HepG2 (cell line): ENCODE results near the gene ABHD13. TPM values are rescaled to one million over a fixed set of nuclear protein-coding genes. Genes with fewer than 3 reads are reported as not detected.

Experiments used
- ATM ChIP-seq: fragments of 450-650 bp; IDR thresholded peaks from 2 replicates; pipeline ENCODE4 v1.7.1; 2017; ENCODE audit warnings: mild to moderate bottlenecking, borderline replicate concordance
- KDM5A ChIP-seq: fragments of 200-600 bp; sonication (generic); IDR thresholded peaks from 2 replicates; pipeline ENCODE4 v1.7.0; 2018; ENCODE audit warnings: antibody characterized with exemption, mild to moderate bottlenecking, low read length, borderline replicate concordance
- MAFK ChIP-seq, 2 experiments: IDR thresholded peaks in 1 of 2; conservative IDR thresholded peaks in 1 of 2; 2 replicates each; pipeline ENCODE4 v1.6.1; 2011; ENCODE audit warnings: improper control_type of control experiment in 2 of 2, low read length in 2 of 2
- MEIS1 ChIP-seq: sonication (generic); formaldehyde crosslinking; IDR thresholded peaks from 2 replicates; pipeline ENCODE4 v1.9.0; 2021; ENCODE audit warnings: mild to moderate bottlenecking, missing genetic modification reagents, moderate library complexity, borderline replicate concordance
- MXD4 ChIP-seq: IDR thresholded peaks from 2 replicates; pipeline ENCODE4 v1.6.1; 2016; ENCODE audit warnings: mild to moderate bottlenecking, missing biosample characterization, missing genetic modification reagents
- SMARCC2 ChIP-seq: fragments of 450-650 bp; IDR thresholded peaks from 2 replicates; pipeline ENCODE4 v1.6.1; 2017; ENCODE audit warnings: antibody characterized with exemption, mild to moderate bottlenecking
- SP140L ChIP-seq: sonication (generic); formaldehyde crosslinking; IDR thresholded peaks from 2 replicates; pipeline ENCODE4 v1.4.0; 2020; ENCODE audit warnings: missing genetic modification reagents, borderline replicate concordance
- SRY ChIP-seq: sonication (generic); formaldehyde crosslinking; IDR thresholded peaks from 2 replicates; pipeline ENCODE4 v1.8.0; 2022; ENCODE audit warnings: mild to moderate bottlenecking, missing genetic modification reagents
- THYN1 ChIP-seq: sonication (generic); formaldehyde crosslinking; IDR thresholded peaks from 2 replicates; pipeline ENCODE4 v1.8.1; 2023; ENCODE audit warnings: low read depth, mild to moderate bottlenecking, moderate library complexity, missing genetic modification reagents, borderline replicate concordance
- YY1 ChIP-seq: IDR thresholded peaks from 2 replicates; pipeline ENCODE4 v1.6.1; 2011; ENCODE audit warnings: low read length, low read depth, moderate library complexity, mild to moderate bottlenecking; ENCODE audit not compliant: insufficient read depth, insufficient replicate concordance
- ZNF207 ChIP-seq: fragments of 450-650 bp; IDR thresholded peaks from 2 replicates; pipeline ENCODE4 v1.6.1; 2016; ENCODE audit warnings: antibody characterized with exemption, borderline replicate concordance
- ZNF251 ChIP-seq: sonication (generic); formaldehyde crosslinking; IDR thresholded peaks from 2 replicates; pipeline ENCODE4 v1.9.0; 2021; ENCODE audit warnings: mild to moderate bottlenecking, missing genetic modification reagents
- ZNF329 ChIP-seq: sonication (generic); formaldehyde crosslinking; IDR thresholded peaks from 2 replicates; pipeline ENCODE4 v1.9.0; 2021; ENCODE audit warnings: low read depth, mild to moderate bottlenecking, missing genetic modification reagents
- ZNF382 ChIP-seq: sonication (generic); formaldehyde crosslinking; IDR thresholded peaks from 2 replicates; pipeline ENCODE4 v1.5.0; 2020; ENCODE audit warnings: missing genetic modification reagents, mild to moderate bottlenecking, borderline replicate concordance
- ZNF569 ChIP-seq: sonication (generic); formaldehyde crosslinking; IDR thresholded peaks from 2 replicates; pipeline ENCODE4 v1.5.0; 2020; ENCODE audit warnings: mild to moderate bottlenecking, missing genetic modification reagents, moderate library complexity, borderline replicate concordance
- ZNF652 ChIP-seq: IDR thresholded peaks from 2 replicates; pipeline ENCODE4 v1.6.1; 2016; ENCODE audit warnings: low read depth, borderline replicate concordance
- ZNF749 ChIP-seq: sonication (generic); formaldehyde crosslinking; IDR thresholded peaks from 2 replicates; pipeline ENCODE4 v1.8.0; 2022; ENCODE audit warnings: mild to moderate bottlenecking, missing genetic modification reagents, moderate library complexity, borderline replicate concordance
- ZNF768 ChIP-seq: sonication (generic); formaldehyde crosslinking; IDR thresholded peaks from 2 replicates; pipeline ENCODE4 v1.4.0; 2020; ENCODE audit warnings: missing genetic modification reagents
- ZNF839 ChIP-seq: sonication (generic); formaldehyde crosslinking; IDR thresholded peaks from 2 replicates; pipeline ENCODE4 v1.4.0; 2020; ENCODE audit warnings: missing genetic modification reagents, mild to moderate bottlenecking, borderline replicate concordance
- ZSCAN25 ChIP-seq: sonication (generic); formaldehyde crosslinking; IDR thresholded peaks from 2 replicates; pipeline ENCODE4 v1.8.0; 2022; ENCODE audit warnings: mild to moderate bottlenecking, missing genetic modification reagents
- polyA plus RNA-seq, 8 experiments: library from polyadenylated mRNA; depleted of rRNA in 3 of 8; stranded (reverse) in 7 of 8; unstranded in 1 of 8; fragments of >200 nt; fragmentation: Illumina TruSeq in 4 of 8; extraction: Trizol in 4 of 8; gene quantifications; 2 replicates each; pipeline versions ENCODE4 v1.2.1 to v1.2.3, GENCODE V29; 2011 to 2016; ENCODE audit warnings: low read depth in 4 of 8, missing spikeins in 1 of 8, mixed read lengths in 1 of 8; ENCODE audit not compliant: insufficient read depth in 1 of 8
- total RNA-seq, 5 experiments: library from RNA; depleted of rRNA; stranded (reverse); fragments of >200 nt; fragmentation: Illumina TruSeq; extraction: Trizol; gene quantifications; 2 replicates each; pipeline ENCODE4 v1.2.3, GENCODE V29; 2016; ENCODE audit warnings: low read depth in 1 of 5
- TF ChIP-seq, protein P1 (sequence below): sonication (generic); formaldehyde crosslinking; IDR thresholded peaks from 2 replicates; pipeline ENCODE4 v1.4.0; 2020; ENCODE audit warnings: missing genetic modification reagents
- TF ChIP-seq, protein P2 (sequence below): sonication (generic); formaldehyde crosslinking; IDR thresholded peaks from 2 replicates; pipeline ENCODE4 v1.4.0; 2020; ENCODE audit warnings: missing genetic modification reagents
- TF ChIP-seq, protein P3 (sequence below): sonication (generic); formaldehyde crosslinking; IDR thresholded peaks from 2 replicates; pipeline ENCODE4 v1.8.1; 2023; ENCODE audit warnings: missing genetic modification reagents, inconsistent platforms, borderline replicate concordance

Gene ABHD13
- total and polyA plus RNA-seq, 2 of the 13 experiments (the other 11 are each of a cell fraction or from before 2014, with no cell fraction given): 4.3 to 6.2 TPM

DNA sequence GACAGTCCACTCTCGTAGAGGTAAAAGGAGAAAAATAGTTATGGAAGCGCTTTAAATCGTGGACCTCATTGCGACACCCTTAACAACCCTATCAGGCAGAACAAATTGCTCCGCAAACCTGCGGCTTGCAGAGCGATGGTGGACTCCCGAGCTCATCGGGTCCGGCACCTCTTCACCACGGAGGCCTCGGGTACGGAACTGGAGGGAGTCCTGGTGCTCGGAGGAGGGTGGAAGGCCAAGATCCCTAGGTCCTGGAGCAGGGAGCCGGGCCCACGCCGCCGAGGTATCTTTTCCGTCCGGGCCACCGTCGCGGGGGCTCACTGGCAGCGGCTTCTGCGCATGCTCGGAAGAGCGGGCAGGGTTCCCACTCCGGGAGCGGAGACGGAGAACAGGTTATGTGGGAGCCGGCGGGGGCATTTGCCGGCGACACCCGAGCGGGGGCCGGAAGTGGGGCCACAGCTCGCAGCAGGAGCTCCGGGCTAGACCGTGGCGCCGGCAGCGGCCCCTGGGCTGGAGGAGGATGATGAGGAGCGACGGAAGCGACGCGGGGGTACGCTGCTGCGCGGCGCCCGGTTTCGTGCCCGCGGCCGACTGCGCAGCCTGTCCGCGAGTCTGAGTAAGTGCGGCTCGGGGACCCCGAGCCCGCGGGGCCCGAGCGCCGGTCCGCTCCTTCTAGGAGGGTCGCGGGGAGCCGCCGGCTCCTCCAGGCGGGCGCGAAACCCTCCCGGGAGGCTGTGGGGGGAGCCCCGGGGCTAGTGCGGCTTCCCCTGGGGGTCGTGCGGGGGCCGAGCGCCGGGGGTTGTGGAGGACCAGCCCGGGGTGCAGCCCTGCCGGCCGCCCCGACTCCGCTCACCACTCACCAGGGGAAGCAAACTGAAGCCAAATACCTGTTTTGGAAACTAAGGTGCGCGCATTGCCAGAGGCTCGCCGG lies at the start of gene ABHD13 (continued):
- TF ChIP-seq, protein P1, sequence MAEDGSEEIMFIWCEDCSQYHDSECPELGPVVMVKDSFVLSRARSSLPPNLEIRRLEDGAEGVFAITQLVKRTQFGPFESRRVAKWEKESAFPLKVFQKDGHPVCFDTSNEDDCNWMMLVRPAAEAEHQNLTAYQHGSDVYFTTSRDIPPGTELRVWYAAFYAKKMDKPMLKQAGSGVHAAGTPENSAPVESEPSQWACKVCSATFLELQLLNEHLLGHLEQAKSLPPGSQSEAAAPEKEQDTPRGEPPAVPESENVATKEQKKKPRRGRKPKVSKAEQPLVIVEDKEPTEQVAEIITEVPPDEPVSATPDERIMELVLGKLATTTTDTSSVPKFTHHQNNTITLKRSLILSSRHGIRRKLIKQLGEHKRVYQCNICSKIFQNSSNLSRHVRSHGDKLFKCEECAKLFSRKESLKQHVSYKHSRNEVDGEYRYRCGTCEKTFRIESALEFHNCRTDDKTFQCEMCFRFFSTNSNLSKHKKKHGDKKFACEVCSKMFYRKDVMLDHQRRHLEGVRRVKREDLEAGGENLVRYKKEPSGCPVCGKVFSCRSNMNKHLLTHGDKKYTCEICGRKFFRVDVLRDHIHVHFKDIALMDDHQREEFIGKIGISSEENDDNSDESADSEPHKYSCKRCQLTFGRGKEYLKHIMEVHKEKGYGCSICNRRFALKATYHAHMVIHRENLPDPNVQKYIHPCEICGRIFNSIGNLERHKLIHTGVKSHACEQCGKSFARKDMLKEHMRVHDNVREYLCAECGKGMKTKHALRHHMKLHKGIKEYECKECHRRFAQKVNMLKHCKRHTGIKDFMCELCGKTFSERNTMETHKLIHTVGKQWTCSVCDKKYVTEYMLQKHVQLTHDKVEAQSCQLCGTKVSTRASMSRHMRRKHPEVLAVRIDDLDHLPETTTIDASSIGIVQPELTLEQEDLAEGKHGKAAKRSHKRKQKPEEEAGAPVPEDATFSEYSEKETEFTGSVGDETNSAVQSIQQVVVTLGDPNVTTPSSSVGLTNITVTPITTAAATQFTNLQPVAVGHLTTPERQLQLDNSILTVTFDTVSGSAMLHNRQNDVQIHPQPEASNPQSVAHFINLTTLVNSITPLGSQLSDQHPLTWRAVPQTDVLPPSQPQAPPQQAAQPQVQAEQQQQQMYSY (CRISPR knock-in tag): no peak
- TF ChIP-seq ZNF382 (no peak), MEIS1 (CRISPR knock-in tag) (no peak), SP140L (no peak; the same call in 1 of the 2 replicates), ZSCAN25 (CRISPR knock-in tag) (0 out of 2 replicates have a peak, but pooled peaks have one; percentile 35), ZNF569 (CRISPR knock-in tag) (no peak), KDM5A (peak; percentile 81; the same call in 1 of the 2 replicates), THYN1 (CRISPR knock-in tag) (no peak; the same call in 1 of the 2 replicates), ZNF251 (CRISPR knock-in tag) (no peak), ZNF207 (no peak), ZNF768 (CRISPR knock-in tag) (peak; percentile 56), YY1 (peak; percentile 74), SRY (CRISPR knock-in tag) (peak; percentile 69; the same call in 1 of the 2 replicates), ZNF749 (CRISPR knock-in tag) (no peak; the same call in 1 of the 2 replicates), ZNF652 (CRISPR knock-in tag) (peak; percentile 17; the same call in 1 of the 2 replicates), MAFK (conservative IDR thresholded peaks at IDR 0.05 in 1 of 2, IDR thresholded peaks at IDR 0.05 in 1 of 2; ENCODE audit: low read length in 2 of 2) (no peak), ZNF329 (CRISPR knock-in tag) (0 out of 2 replicates have a peak, but pooled peaks have one; percentile 42), ZNF839 (CRISPR knock-in tag) (no peak), SMARCC2 (no peak), ATM (no peak), MXD4 (CRISPR knock-in tag) (peak; percentile 70; the same call in 1 of the 2 replicates)
- TF ChIP-seq, protein P2, sequence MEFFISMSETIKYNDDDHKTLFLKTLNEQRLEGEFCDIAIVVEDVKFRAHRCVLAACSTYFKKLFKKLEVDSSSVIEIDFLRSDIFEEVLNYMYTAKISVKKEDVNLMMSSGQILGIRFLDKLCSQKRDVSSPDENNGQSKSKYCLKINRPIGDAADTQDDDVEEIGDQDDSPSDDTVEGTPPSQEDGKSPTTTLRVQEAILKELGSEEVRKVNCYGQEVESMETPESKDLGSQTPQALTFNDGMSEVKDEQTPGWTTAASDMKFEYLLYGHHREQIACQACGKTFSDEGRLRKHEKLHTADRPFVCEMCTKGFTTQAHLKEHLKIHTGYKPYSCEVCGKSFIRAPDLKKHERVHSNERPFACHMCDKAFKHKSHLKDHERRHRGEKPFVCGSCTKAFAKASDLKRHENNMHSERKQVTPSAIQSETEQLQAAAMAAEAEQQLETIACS (CRISPR knock-in tag): no peak
- TF ChIP-seq, protein P3, sequence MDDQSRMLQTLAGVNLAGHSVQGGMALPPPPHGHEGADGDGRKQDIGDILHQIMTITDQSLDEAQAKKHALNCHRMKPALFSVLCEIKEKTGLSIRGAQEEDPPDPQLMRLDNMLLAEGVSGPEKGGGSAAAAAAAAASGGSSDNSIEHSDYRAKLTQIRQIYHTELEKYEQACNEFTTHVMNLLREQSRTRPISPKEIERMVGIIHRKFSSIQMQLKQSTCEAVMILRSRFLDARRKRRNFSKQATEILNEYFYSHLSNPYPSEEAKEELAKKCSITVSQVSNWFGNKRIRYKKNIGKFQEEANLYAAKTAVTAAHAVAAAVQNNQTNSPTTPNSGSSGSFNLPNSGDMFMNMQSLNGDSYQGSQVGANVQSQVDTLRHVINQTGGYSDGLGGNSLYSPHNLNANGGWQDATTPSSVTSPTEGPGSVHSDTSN: no peak
